Sigmoid colon (tissue), 7 donors: ENCODE data around the gene IDI1. TPM values are rescaled to one million over a fixed set of nuclear protein-coding genes. Genes with fewer than 3 reads are reported as not detected.

Source experiments
- DNase-seq: peaks from one replicate; pipeline ENCODE4 v3.0.0-alpha.2; 2019
- H3K27ac ChIP-seq, 4 donors: fragments of 200-600 bp; sonication (generic); one replicate each; pipeline ENCODE4 v1.5.1; 2016 to 2019; ENCODE audit warnings: mild to moderate bottlenecking in 1 of 4
- H3K27me3 ChIP-seq, 3 donors: fragments of 200-600 bp; sonication (generic); one replicate each; pipeline ENCODE4 v1.5.1; 2019; ENCODE audit warnings: mild to moderate bottlenecking in 1 of 3
- H3K36me3 ChIP-seq, 4 donors: fragments of 200-600 bp; sonication (generic); one replicate each; pipeline ENCODE4 v1.5.1; 2016 to 2019
- H3K4me1 ChIP-seq, 4 donors: fragments of 200-600 bp; sonication (generic); one replicate each; pipeline ENCODE4 v1.5.1; 2017 to 2019
- H3K4me3 ChIP-seq, 4 donors: fragments of 200-600 bp; sonication (generic); one replicate each; pipeline ENCODE4 v1.5.1; 2017 to 2019; ENCODE audit warnings: mild to moderate bottlenecking in 2 of 4, moderate library complexity in 1 of 4
- H3K9me3 ChIP-seq, 4 donors: fragments of 200-600 bp in 3 of 4; sonication (generic) in 3 of 4; one replicate each; pipeline versions ENCODE4 v1.5.1 to v1.6.1; 2013 to 2019
- EP300 ChIP-seq, 4 donors: sonication (generic); formaldehyde crosslinking; IDR thresholded peaks; one replicate each; pipeline ENCODE4 v1.6.1; 2017; ENCODE audit warnings: antibody characterized with exemption in 4 of 4
- POLR2A ChIP-seq, 2 donors: fragments of 450-650 bp; IDR thresholded peaks; one replicate each; pipeline ENCODE4 v1.6.1; 2016; ENCODE audit warnings: antibody characterized with exemption in 2 of 2, mild to moderate bottlenecking in 2 of 2, moderate library complexity in 2 of 2
- POLR2AphosphoS5 ChIP-seq, 4 donors: sonication (generic); formaldehyde crosslinking; IDR thresholded peaks; one replicate each; pipeline ENCODE4 v1.6.1; 2017; ENCODE audit warnings: antibody characterized with exemption in 4 of 4
- WGBS, 2 donors: extraction: QIAGEN DNeasy Blood & Tissue Kit; methylation state at CpG; one replicate each; pipeline ENCODE4 v1.1.7; 2013; 5-methylcytosine and 5-hydroxymethylcytosine counted together
- intact Hi-C: fragments of 100-400 bp; cut with DNase I; formaldehyde crosslinking; loops from one replicate; pipeline ENCODE4 v1.15.1; 2023
- polyA plus RNA-seq, 3 donors: library from polyadenylated mRNA; stranded (reverse); fragments of 200-250 nt; gene quantifications; one replicate each; pipeline ENCODE4 v1.2.3, GENCODE V29; 2013
- total RNA-seq, 4 donors: library from RNA; depleted of rRNA; stranded (reverse); fragments of >200 nt; gene quantifications; one replicate each; pipeline ENCODE4 v1.1.0, GENCODE V29; 2016
- TF ChIP-seq, protein P1 (sequence below), 4 experiments: fragments of 450-650 bp in 3 of 4; fragments of 200-600 bp in 1 of 4; IDR thresholded peaks; one replicate each; pipeline ENCODE4 v1.5.1; 2016 to 2019; ENCODE audit warnings: antibody characterized with exemption in 4 of 4, mild to moderate bottlenecking in 3 of 4, moderate library complexity in 2 of 4
- donor health status: healthy with polysubstance abuse.
- donor health status: Bipolar disorder and iron deficiency.
- donor health status: healthy.

The IDI1 gene
- total and polyA plus RNA-seq, 7 donors: 22.4 to 223 (median 35.8) TPM

DNA sequence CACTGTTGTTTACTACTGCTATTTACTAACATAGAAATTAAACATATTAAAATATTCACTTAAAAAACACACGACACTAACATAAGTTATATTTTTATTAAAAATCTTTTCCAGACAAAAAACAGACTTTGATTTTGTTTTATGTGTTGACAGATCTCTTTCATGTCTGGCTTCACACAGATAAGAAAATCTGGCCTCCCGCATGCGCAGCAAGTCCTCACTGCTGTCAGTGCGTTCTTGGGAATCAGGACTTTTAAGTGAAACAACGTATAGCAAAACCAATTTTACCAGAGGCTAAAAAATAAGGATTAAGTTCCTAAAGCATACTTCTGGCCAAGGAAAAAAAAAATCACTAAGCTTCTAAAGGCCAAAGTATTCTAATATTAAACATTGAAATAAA, 1.2 kb upstream of the IDI1 start:
- Histone ChIP-seq H3K9me3 (no peaks in the 10 kb centered on the region), H3K27ac (peak overlapping the region; percentile 98 to 100 (median 100)), H3K27me3 (no peaks in the 10 kb centered on the region), H3K36me3 (peaks cover 0 to 36% (median 0%) of the 10 kb centered on the region in 4 donors), H3K4me3 (peak overlapping the region in 3 of 4 donors; percentile 71 to 87 (median 73)), H3K4me1 (peaks cover 0 to 49% (median 37%) of the 10 kb centered on the region in 4 donors)
- intact Hi-C loops: no loop called here
- DNase-seq: no peak
- TF ChIP-seq EP300 (IDR thresholded peaks at IDR 0.05) (no peak), POLR2AphosphoS5 (IDR thresholded peaks at IDR 0.05) (no peak), POLR2A (IDR thresholded peaks at IDR 0.05) (no peak)
- TF ChIP-seq, protein P1, sequence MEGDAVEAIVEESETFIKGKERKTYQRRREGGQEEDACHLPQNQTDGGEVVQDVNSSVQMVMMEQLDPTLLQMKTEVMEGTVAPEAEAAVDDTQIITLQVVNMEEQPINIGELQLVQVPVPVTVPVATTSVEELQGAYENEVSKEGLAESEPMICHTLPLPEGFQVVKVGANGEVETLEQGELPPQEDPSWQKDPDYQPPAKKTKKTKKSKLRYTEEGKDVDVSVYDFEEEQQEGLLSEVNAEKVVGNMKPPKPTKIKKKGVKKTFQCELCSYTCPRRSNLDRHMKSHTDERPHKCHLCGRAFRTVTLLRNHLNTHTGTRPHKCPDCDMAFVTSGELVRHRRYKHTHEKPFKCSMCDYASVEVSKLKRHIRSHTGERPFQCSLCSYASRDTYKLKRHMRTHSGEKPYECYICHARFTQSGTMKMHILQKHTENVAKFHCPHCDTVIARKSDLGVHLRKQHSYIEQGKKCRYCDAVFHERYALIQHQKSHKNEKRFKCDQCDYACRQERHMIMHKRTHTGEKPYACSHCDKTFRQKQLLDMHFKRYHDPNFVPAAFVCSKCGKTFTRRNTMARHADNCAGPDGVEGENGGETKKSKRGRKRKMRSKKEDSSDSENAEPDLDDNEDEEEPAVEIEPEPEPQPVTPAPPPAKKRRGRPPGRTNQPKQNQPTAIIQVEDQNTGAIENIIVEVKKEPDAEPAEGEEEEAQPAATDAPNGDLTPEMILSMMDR (IDR thresholded peaks at IDR 0.05): no peak
- WGBS, 2 donors: 9 to 37% methylated on average over 5 of the region's 5 CpGs

DNA sequence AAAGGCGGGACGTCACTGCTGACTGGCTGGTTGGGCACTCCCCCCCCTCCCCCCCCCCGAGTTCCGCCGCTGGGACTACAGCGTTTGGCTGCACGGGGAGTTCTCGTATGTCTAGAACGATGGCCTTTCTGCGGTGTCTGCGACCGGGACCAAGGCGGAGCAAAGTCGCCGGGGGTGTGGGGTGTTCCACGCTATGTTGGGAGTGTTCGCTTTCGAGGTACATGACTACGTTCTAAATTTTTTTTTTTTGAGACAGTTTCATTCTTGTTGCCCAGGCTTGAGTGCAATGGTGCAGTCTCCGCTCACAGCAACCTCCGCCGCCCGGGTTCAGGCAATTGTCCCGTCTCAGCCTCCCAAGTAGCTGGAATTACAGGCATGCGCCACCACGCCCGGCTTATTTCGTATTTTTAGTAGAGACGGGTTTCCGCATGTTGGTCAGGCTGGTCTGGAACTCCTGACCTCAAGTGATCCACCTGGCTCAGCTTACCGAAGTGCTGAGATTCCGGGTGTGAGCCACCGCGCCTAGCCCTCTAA, 573 bp upstream of the IDI1 start:
- Histone ChIP-seq H3K9me3 (no peaks in the 10 kb centered on the region), H3K27ac (peak overlapping the region; percentile 98 to 100 (median 100)), H3K4me3 (peak overlapping the region; percentile 71 to 87 (median 74)), H3K27me3 (no peaks in the 10 kb centered on the region), H3K4me1 (peaks cover 0 to 43% (median 31%) of the 10 kb centered on the region in 4 donors), H3K36me3 (peaks cover 0 to 36% (median 0%) of the 10 kb centered on the region in 4 donors)
- 0 to 1% methylated on average over 34 of the region's 34 CpGs for WGBS, 2 donors
- no peak for DNase-seq
- intact Hi-C loops: loop anchor here (2.0 to 5.0 kb wide), 2 partner anchors 62 to 119 kb away; partner anchors contain the start of genes GTPBP4 and LARP4B
- no peak for TF ChIP-seq EP300 (IDR thresholded peaks at IDR 0.05)
- TF ChIP-seq POLR2AphosphoS5 (IDR thresholded peaks at IDR 0.05): peak in 2 of 4 donors; percentile 53

DNA sequence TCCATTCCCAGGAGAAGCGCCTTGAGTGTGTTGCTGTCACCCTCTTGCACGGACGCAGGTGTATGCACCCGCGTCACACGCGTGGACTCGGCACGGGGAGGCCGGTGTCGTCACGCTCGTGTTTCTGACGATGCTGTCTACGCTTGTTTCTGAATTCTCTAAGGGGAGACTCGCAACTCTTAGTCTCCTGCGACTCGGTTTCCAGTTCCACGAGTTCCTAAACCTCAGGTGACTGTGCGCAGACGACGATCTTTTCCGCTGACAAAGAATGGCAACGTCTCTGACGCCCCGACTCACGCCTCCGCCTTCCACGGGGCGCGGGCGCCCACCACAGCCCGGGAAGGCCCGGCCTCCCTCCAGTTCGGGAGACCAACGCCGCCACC, 579 bp downstream of the IDI1 start:
- H3K36me3 ChIP-seq: peaks cover 0 to 30% (median 0%) of the 10 kb centered on the region in 4 donors
- H3K9me3 ChIP-seq: no peaks in the 10 kb centered on the region
- peak overlapping the region; percentile 71 to 87 (median 74) for H3K4me3 ChIP-seq
- peak; percentile 89 for DNase-seq
- intact Hi-C loops: loop anchor here (2.0 to 5.0 kb wide), 2 partner anchors 61 to 118 kb away; partner anchors contain the start of genes GTPBP4 and LARP4B
- TF ChIP-seq, protein P1 (IDR thresholded peaks at IDR 0.05): no peak
- no peak for TF ChIP-seq POLR2A (IDR thresholded peaks at IDR 0.05)
- peak in 1 of 4 donors; percentile 38 for TF ChIP-seq POLR2AphosphoS5 (IDR thresholded peaks at IDR 0.05)
- TF ChIP-seq EP300 (IDR thresholded peaks at IDR 0.05): peak in 2 of 4 donors; percentile 54 to 60
- H3K4me1 ChIP-seq: peaks cover 0 to 38% (median 26%) of the 10 kb centered on the region in 4 donors
- H3K27ac ChIP-seq: peak overlapping the region; percentile 98 to 100 (median 100)
- H3K27me3 ChIP-seq: no peaks in the 10 kb centered on the region
- WGBS, 2 donors: 0% methylated on average over 37 of the region's 37 CpGs

DNA sequence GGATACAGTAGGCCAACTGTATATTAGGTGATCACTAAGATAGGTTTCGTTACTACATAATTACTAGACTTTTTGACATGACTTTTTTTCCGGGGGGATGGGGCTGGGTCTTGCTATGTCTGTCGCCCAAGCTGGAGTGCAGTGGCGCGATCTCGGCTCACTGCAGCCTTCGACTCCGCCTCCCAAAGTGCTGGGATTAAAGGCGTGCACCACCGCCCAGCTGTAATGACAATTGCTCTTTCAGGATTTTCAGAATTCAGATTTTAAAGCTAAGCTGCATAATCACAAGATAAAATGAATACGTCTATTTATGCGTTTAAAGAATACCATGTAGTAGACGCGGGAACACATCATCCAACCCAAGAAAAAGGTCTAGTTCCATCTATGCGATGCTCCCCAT, 982 bp downstream of the IDI1 start:
- Histone ChIP-seq H3K4me1 (peaks cover 0 to 38% (median 26%) of the 10 kb centered on the region in 4 donors), H3K27me3 (no peaks in the 10 kb centered on the region), H3K9me3 (no peaks in the 10 kb centered on the region), H3K4me3 (peak overlapping the region; percentile 71 to 87 (median 74)), H3K27ac (peak overlapping the region; percentile 98 to 100 (median 100)), H3K36me3 (peaks cover 0 to 30% (median 0%) of the 10 kb centered on the region in 4 donors)
- DNase-seq: no peak
- WGBS, 2 donors: 3 to 6% methylated on average over 15 of the region's 15 CpGs
- intact Hi-C loops: loop anchor here (2.0 to 5.0 kb wide), 2 partner anchors 61 to 117 kb away; partner anchors contain the start of genes GTPBP4 and LARP4B
- TF ChIP-seq POLR2AphosphoS5 (IDR thresholded peaks at IDR 0.05): no peak

DNA sequence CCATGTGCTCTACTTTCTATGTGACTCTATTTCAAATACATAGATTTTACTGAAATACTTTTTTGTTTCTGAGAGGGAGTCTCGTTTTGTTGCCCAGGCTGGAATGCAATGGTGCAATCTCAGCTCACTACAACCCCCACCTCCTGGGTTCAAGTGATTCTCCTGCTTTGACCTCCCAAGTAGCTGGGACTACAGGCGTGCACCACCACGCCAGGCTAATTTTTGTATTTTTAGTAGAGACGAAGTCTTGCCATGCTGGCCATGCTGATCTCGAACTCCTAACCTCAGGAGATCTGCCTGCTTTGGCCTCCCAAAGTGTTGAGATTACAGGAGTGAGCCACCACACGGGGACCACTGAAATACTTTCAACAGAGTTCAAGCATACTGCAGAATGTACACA, 3.5 kb downstream of the IDI1 start:
- TF ChIP-seq EP300 (IDR thresholded peaks at IDR 0.05) (no peak), POLR2A (IDR thresholded peaks at IDR 0.05) (no peak), POLR2AphosphoS5 (IDR thresholded peaks at IDR 0.05) (no peak)
- TF ChIP-seq, protein P1 (IDR thresholded peaks at IDR 0.05): no peak
- WGBS, 2 donors: 86 to 88% methylated on average over 6 of the region's 6 CpGs
- no peak for DNase-seq
- Histone ChIP-seq H3K4me1 (peaks cover 0 to 29% (median 20%) of the 10 kb centered on the region in 4 donors), H3K27me3 (no peaks in the 10 kb centered on the region), H3K36me3 (peaks cover 0 to 34% (median 4%) of the 10 kb centered on the region in 4 donors), H3K9me3 (no peaks in the 10 kb centered on the region), H3K4me3 (no peak overlapping the region), H3K27ac (no peak overlapping the region)
- intact Hi-C loops: loop anchor here (5.0 kb wide), 1 partner anchor 58 kb away; the partner anchor contains the start of gene GTPBP4
